WI38 (cell line): Measurements from ENCODE around the gene PTER.

ENCODE experiments used
- H3K4me3 ChIP-seq: 2 replicates; pipeline ENCODE4 v1.5.1; 2011; ENCODE audit warnings: low read depth, mild to moderate bottlenecking, control low read depth, low read length
- CTCF ChIP-seq: IDR thresholded peaks from 2 replicates; pipeline ENCODE4 v1.5.1; 2012; ENCODE audit warnings: low read depth, mild to moderate bottlenecking, control low read depth, low read length

PTER gene

DNA sequence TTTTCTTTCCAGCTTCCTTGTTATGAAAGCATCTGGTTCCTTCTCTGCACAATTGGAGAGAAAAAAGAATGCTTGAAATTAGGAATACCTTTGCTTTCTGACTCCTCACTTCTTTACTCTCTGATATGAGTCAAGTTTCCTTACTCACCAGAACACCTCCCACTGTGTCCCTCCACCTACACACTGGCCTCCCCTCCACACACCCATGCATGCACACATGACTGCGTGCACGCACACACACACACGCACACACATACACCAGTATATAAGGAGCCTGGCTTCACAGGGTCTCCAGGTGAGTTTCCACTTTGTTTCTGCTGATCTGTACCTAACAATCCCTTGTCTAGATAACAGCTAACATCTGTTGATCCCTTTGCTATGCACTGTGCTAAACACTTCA lies 11.4 kb upstream of the PTER start:
- no peak for TF ChIP-seq CTCF

GRCh38 chr10:16429539-16429938 lies 7.3 kb upstream of the PTER start:
- no peak overlapping the region for H3K4me3 ChIP-seq
- TF ChIP-seq CTCF, result no peak

More for the DNA sequence above, 11.4 kb upstream of the PTER start:
- no peak overlapping the region for H3K4me3 ChIP-seq

DNA sequence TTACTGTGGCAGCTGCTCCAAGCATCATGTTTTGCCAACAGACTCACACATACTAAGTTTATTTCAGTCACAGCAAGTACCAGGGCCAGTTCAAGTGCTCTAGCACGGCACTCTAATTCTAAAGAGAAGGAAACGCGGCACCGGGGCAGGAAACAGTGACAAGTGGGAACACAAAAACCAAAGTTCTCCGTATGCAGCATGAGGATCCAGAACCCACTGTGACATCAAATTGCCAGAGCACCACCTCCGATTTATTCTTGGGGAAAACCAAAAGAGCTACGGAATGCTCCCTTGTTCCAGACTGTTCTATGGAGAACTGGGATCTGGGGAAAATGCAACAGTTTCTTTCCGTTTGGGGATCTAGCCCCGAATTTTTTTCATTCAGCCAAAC lies 448 bp upstream of the PTER start:
- no peak for TF ChIP-seq CTCF
- peak overlapping the region; percentile 49 for H3K4me3 ChIP-seq

DNA sequence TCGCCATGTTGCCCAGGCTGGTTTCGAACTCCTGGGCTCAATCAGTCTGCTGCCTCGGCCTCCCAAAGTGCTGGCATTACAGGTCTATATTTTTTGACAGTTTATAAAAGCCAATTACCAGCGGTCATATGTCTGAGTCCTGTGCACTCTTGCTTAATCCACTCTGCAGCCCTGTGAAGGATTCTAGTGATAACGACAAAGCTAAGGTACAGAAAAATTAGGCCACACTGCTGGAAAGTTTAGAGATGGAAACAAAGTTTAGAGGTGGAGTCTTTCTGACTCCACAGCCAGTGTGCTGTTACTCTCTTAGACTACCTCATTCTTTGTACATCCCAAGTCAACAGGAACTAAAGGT lies 707 bp downstream of the PTER start:
- TF ChIP-seq CTCF, result no peak
- H3K4me3 ChIP-seq, result peak overlapping the region; percentile 49

- H3K4me3 ChIP-seq, result no peak overlapping the region
- TF ChIP-seq CTCF, result no peak
Measured at GRCh38 chr10:16439295-16439694, 2.5 kb downstream of the PTER start.

- no peak overlapping the region for H3K4me3 ChIP-seq
- TF ChIP-seq CTCF, result no peak
Measured at GRCh38 chr10:16440396-16441133, 3.8 kb downstream of the PTER start.

DNA sequence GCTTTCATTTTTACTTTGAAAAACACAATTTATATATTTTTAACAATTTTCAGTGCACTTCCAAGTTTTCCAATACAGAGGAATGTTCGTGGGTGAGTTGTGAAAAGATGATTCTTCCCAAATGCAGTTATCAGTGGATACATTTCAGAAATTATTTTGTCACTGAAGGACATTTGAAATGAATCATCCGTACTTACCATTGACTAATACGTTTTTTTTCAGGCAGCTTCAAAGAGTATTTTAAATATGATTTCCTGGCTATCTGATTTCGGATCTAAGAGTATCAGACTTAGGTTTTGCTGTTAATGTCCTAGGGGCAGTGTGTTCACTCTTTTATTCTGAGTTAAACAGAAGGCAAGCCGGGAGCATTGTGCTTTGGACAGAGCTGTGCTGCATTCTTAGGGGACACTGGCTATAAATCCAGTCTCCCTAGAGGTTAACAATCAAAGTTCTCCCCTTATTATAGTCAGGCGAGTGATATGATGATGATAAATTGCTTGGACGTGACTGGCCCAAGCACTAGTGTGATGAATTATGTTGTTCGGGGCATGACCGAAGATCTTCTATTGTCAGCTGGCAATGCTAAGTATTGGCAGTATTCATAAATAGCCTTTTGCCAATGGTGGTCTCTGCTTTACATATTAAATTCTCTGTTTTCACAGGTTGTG lies 4.5 kb downstream of the PTER start:
- TF ChIP-seq CTCF, result no peak
- no peak overlapping the region for H3K4me3 ChIP-seq
